Thyroid gland (tissue), 4 donors: ENCODE measurements around the gene PODN. TPM values are rescaled to one million over a fixed set of nuclear protein-coding genes. Genes with fewer than 3 reads are reported as not detected.

Source experiments
- DNase-seq, 2 donors: peaks; one replicate each; pipeline ENCODE4 v3.0.0-alpha.2; 2019
- H3K27ac ChIP-seq, 3 donors: fragments of 200-600 bp; sonication (generic); 1 replicate in 2 of 3; 2 replicates in 1 of 3; pipeline ENCODE4 v1.5.1; 2016 to 2019; ENCODE audit warnings: mild to moderate bottlenecking in 1 of 3, moderate library complexity in 1 of 3
- H3K27me3 ChIP-seq: fragments of 200-600 bp; sonication (generic); one replicate; pipeline ENCODE4 v1.5.1; 2019
- H3K36me3 ChIP-seq, 2 donors: fragments of 200-600 bp; sonication (generic); one replicate each; pipeline ENCODE4 v1.5.1; 2016 to 2019
- H3K4me1 ChIP-seq, 2 donors: fragments of 200-600 bp; sonication (generic); one replicate each; pipeline ENCODE4 v1.5.1; 2017 to 2019
- H3K4me3 ChIP-seq, 3 donors: fragments of 200-600 bp; sonication (generic); replicated peaks in 1 of 3; 1 replicate in 2 of 3; 2 replicates in 1 of 3; pipeline ENCODE4 v1.5.1; 2016; ENCODE audit warnings: mild to moderate bottlenecking in 1 of 3
- H3K9me3 ChIP-seq: fragments of 200-600 bp; sonication (generic); one replicate; pipeline ENCODE4 v1.5.1; 2017
- CTCF ChIP-seq, 6 experiments: fragments of 200-600 bp in 3 of 6; fragments of 450-650 bp in 3 of 6; sonication (generic) in 3 of 6; IDR thresholded peaks; one replicate each; pipeline ENCODE4 v1.5.1; 2016 to 2019; ENCODE audit warnings: antibody characterized with exemption in 6 of 6, mild to moderate bottlenecking in 2 of 6, inconsistent platforms in 1 of 6, moderate library complexity in 1 of 6
- POLR2A ChIP-seq, 2 donors: fragments of 450-650 bp; IDR thresholded peaks; one replicate each; pipeline ENCODE4 v1.6.1; 2017; ENCODE audit warnings: antibody characterized with exemption in 2 of 2, mild to moderate bottlenecking in 2 of 2, moderate library complexity in 1 of 2
- WGBS, 2 donors: methylation state at CpG; one replicate each; pipeline ENCODE4 v1.1.5; 2017; 5-methylcytosine and 5-hydroxymethylcytosine counted together
- intact Hi-C: fragments of 100-400 bp; cut with DNase I; formaldehyde crosslinking; loops from one replicate; pipeline ENCODE4 v1.15.1; 2023
- total RNA-seq, 4 donors: library from RNA; depleted of rRNA; stranded (reverse); fragments of >200 nt; gene quantifications; one replicate each; pipeline ENCODE4 v1.2.3, GENCODE V29; 2016

PODN gene
- total RNA-seq, 4 donors from 2014 or later = 80.8 to 125 (median 101) TPM

- no peak for TF ChIP-seq CTCF (IDR thresholded peaks at IDR 0.05)
- no peak overlapping the region for H3K27ac ChIP-seq
Observed at GRCh38 chr1:53111073-53111556, 49.1 kb downstream of the PODN start.

GRCh38 chr1:53111693-53112092 is 49.7 kb downstream of the PODN start:
- Histone ChIP-seq H3K27ac (no peak overlapping the region), H3K36me3 (no peaks in the 10 kb centered on the region), H3K4me1 (peaks cover 0 to 3% of the 10 kb centered on the region in 2 donors), H3K9me3 (no peaks in the 10 kb centered on the region), H3K4me3 (no peak overlapping the region), H3K27me3 (no peaks in the 10 kb centered on the region)
- intact Hi-C loops = no loop called here
- TF ChIP-seq CTCF (IDR thresholded peaks at IDR 0.05) (no peak), POLR2A (IDR thresholded peaks at IDR 0.05) (no peak)
- no peak for DNase-seq
- WGBS, 2 donors = 71 to 75% methylated on average over 5 of the region's 5 CpGs

More at GRCh38 chr1:53111073-53111556, 49.1 kb downstream of the PODN start:
- Histone ChIP-seq H3K4me1 (peaks cover 0 to 3% of the 10 kb centered on the region in 2 donors), H3K36me3 (no peaks in the 10 kb centered on the region), H3K27me3 (no peaks in the 10 kb centered on the region), H3K4me3 (no peak overlapping the region), H3K9me3 (no peaks in the 10 kb centered on the region)
- intact Hi-C loops = no loop called here
- WGBS, 2 donors = 82 to 84% methylated on average over 10 of the region's 10 CpGs
- DNase-seq = no peak

- no peaks in the 10 kb centered on the region for H3K9me3 ChIP-seq
- H3K4me3 ChIP-seq = no peak overlapping the region
- no peak overlapping the region for H3K27ac ChIP-seq
- H3K27me3 ChIP-seq = no peaks in the 10 kb centered on the region
- H3K36me3 ChIP-seq = no peaks in the 10 kb centered on the region
- intact Hi-C loops = no loop called here
- 69 to 84% methylated on average over 2 of the region's 2 CpGs for WGBS, 2 donors
- TF ChIP-seq CTCF (IDR thresholded peaks at IDR 0.05) (no peak), POLR2A (IDR thresholded peaks at IDR 0.05) (no peak)
- no peak for DNase-seq
- H3K4me1 ChIP-seq = peaks cover 0 to 3% of the 10 kb centered on the region in 2 donors
Observed at GRCh38 chr1:53112271-53112774, 50.3 kb downstream of the PODN start.

- no peak overlapping the region for H3K4me3 ChIP-seq
- TF ChIP-seq POLR2A (IDR thresholded peaks at IDR 0.05) = no peak
- no peak for TF ChIP-seq CTCF (IDR thresholded peaks at IDR 0.05)
- intact Hi-C loops = no loop called here
- H3K9me3 ChIP-seq = no peaks in the 10 kb centered on the region
- 76 to 86% methylated on average over 4 of the region's 4 CpGs for WGBS, 2 donors
- DNase-seq = no peak
- H3K27ac ChIP-seq = no peak overlapping the region
- peaks cover 0 to 3% of the 10 kb centered on the region in 2 donors for H3K4me1 ChIP-seq
- H3K36me3 ChIP-seq = no peaks in the 10 kb centered on the region
- no peaks in the 10 kb centered on the region for H3K27me3 ChIP-seq
Observed at GRCh38 chr1:53112861-53113260, 50.8 kb downstream of the PODN start.

GRCh38 chr1:53114090-53114489 is 52.1 kb downstream of the PODN start:
- 93 to 94% methylated on average over 6 of the region's 6 CpGs for WGBS, 2 donors
- no peak overlapping the region for H3K4me3 ChIP-seq
- intact Hi-C loops = no loop called here
- DNase-seq = no peak
- no peaks in the 10 kb centered on the region for H3K9me3 ChIP-seq
- no peak overlapping the region for H3K27ac ChIP-seq
- peaks cover 0 to 3% of the 10 kb centered on the region in 2 donors for H3K4me1 ChIP-seq
- H3K36me3 ChIP-seq = no peaks in the 10 kb centered on the region
- no peaks in the 10 kb centered on the region for H3K27me3 ChIP-seq
- no peak for TF ChIP-seq POLR2A (IDR thresholded peaks at IDR 0.05)
- no peak for TF ChIP-seq CTCF (IDR thresholded peaks at IDR 0.05)
